H9 (cell line): ENCODE results near the gene CFAP73. TPM values are rescaled to one million over a fixed set of nuclear protein-coding genes. Genes with fewer than 3 reads are reported as not detected.

ENCODE experiments used
- DNase-seq: peaks from one replicate; pipeline ENCODE4 v3.0.0-alpha.2; 2017
- H2AFZ ChIP-seq: one replicate; pipeline ENCODE4 v1.6.1; 2013; ENCODE audit warnings: mild to moderate bottlenecking, low read length, control low read depth, moderate library complexity
- H2AK5ac ChIP-seq: 2 replicates; pipeline ENCODE4 v1.6.1; 2013; ENCODE audit warnings: low read length, control low read depth, mixed read lengths; ENCODE audit not compliant: insufficient read length
- H2BK120ac ChIP-seq: one replicate; pipeline ENCODE4 v1.6.1; 2013; ENCODE audit warnings: low read depth, mild to moderate bottlenecking, low read length, control low read depth, inconsistent platforms; ENCODE audit not compliant: poor library complexity, severe bottlenecking
- H2BK12ac ChIP-seq: 2 replicates; pipeline ENCODE4 v1.6.1; 2013; ENCODE audit warnings: low read length, control low read depth, mixed read lengths, low read depth; ENCODE audit not compliant: insufficient read length
- H2BK15ac ChIP-seq: 2 replicates; pipeline ENCODE4 v1.6.1; 2013; ENCODE audit warnings: low read depth, low read length, control low read depth
- H2BK20ac ChIP-seq: one replicate; pipeline ENCODE4 v1.6.1; 2013; ENCODE audit warnings: low read depth, mild to moderate bottlenecking, low read length, control low read depth, inconsistent platforms; ENCODE audit not compliant: poor library complexity, severe bottlenecking
- H2BK5ac ChIP-seq: 2 replicates; pipeline ENCODE4 v1.6.1; 2013; ENCODE audit warnings: low read length, control low read depth, mixed read lengths; ENCODE audit not compliant: insufficient read length
- H3K14ac ChIP-seq: 2 replicates; pipeline ENCODE4 v1.6.1; 2013; ENCODE audit warnings: low read length, control low read depth; ENCODE audit not compliant: insufficient read depth
- H3K18ac ChIP-seq: 2 replicates; pipeline ENCODE4 v1.6.1; 2013; ENCODE audit warnings: low read depth, mild to moderate bottlenecking, mixed read lengths, low read length, control low read depth; ENCODE audit not compliant: insufficient read length
- H3K23ac ChIP-seq: 2 replicates; pipeline ENCODE4 v1.6.1; 2013; ENCODE audit warnings: low read length, control low read depth, mixed read lengths, low read depth; ENCODE audit not compliant: insufficient read length
- H3K23me2 ChIP-seq: 2 replicates; pipeline ENCODE4 v1.6.1; 2013; ENCODE audit warnings: low read depth, mild to moderate bottlenecking, mixed read lengths, low read length, control low read depth; ENCODE audit not compliant: insufficient read length, poor library complexity, severe bottlenecking
- H3K27ac ChIP-seq: 2 replicates; pipeline ENCODE4 v1.5.1; 2013; ENCODE audit warnings: low read length, control low read depth, mixed read lengths, low read depth; ENCODE audit not compliant: insufficient read length
- H3K27me3 ChIP-seq: 2 replicates; pipeline ENCODE4 v1.6.1; 2013; ENCODE audit warnings: low read length, control low read depth, inconsistent platforms; ENCODE audit not compliant: insufficient read depth
- H3K4ac ChIP-seq: 2 replicates; pipeline ENCODE4 v1.6.1; 2013; ENCODE audit warnings: low read depth, mild to moderate bottlenecking, control low read depth, inconsistent platforms, low read length, moderate library complexity
- H3K4me1 ChIP-seq: 2 replicates; pipeline ENCODE4 v1.6.1; 2013; ENCODE audit warnings: low read length, control low read depth, inconsistent platforms; ENCODE audit not compliant: insufficient read depth
- H3K4me2 ChIP-seq: 2 replicates; pipeline ENCODE4 v1.6.1; 2013; ENCODE audit warnings: low read length, control low read depth, mixed read lengths; ENCODE audit not compliant: insufficient read length, insufficient read depth
- H3K56ac ChIP-seq: 2 replicates; pipeline ENCODE4 v1.6.1; 2013; ENCODE audit warnings: low read depth, mild to moderate bottlenecking, mixed read lengths, low read length, control low read depth; ENCODE audit not compliant: insufficient read length
- H3K79me1 ChIP-seq: 2 replicates; pipeline ENCODE4 v1.6.1; 2013; ENCODE audit warnings: low read depth, mild to moderate bottlenecking, moderate library complexity, low read length, control low read depth, inconsistent platforms; ENCODE audit not compliant: insufficient read depth, poor library complexity, severe bottlenecking
- H3K79me2 ChIP-seq: 2 replicates; pipeline ENCODE4 v1.6.1; 2013; ENCODE audit warnings: low read length, control low read depth, inconsistent platforms; ENCODE audit not compliant: insufficient read depth
- H3K9ac ChIP-seq: 2 replicates; pipeline ENCODE4 v1.6.1; 2013; ENCODE audit warnings: low read length, control low read depth, mixed read lengths; ENCODE audit not compliant: insufficient read length; ENCODE audit errors: extremely low read depth
- H3K9me3 ChIP-seq: one replicate; pipeline ENCODE4 v1.6.1; 2013; ENCODE audit warnings: low read depth, low read length, inconsistent platforms; ENCODE audit not compliant: control insufficient read depth
- H3T11ph ChIP-seq: one replicate; pipeline ENCODE4 v1.6.1; 2013; ENCODE audit warnings: mild to moderate bottlenecking, low read length, control low read depth, inconsistent platforms
- H4K20me1 ChIP-seq: one replicate; pipeline ENCODE4 v1.6.1; 2013; ENCODE audit not compliant: control insufficient read depth, insufficient read length, insufficient read depth
- H4K5ac ChIP-seq: 2 replicates; pipeline ENCODE4 v1.6.1; 2013; ENCODE audit warnings: low read depth, mild to moderate bottlenecking, mixed read lengths, low read length, control low read depth; ENCODE audit not compliant: insufficient read length
- H4K8ac ChIP-seq: replicated peaks from 2 replicates; pipeline ENCODE4 v1.6.1; 2013; ENCODE audit warnings: low read length, control low read depth, mixed read lengths, low read depth; ENCODE audit not compliant: insufficient read length
- H4K91ac ChIP-seq: 2 replicates; pipeline ENCODE4 v1.6.1; 2013; ENCODE audit warnings: low read depth, mild to moderate bottlenecking, moderate library complexity, mixed read lengths, low read length, control low read depth; ENCODE audit not compliant: insufficient read length
- H3K27ac Mint-ChIP-seq, 3 experiments: 2 replicates in 2 of 3; 3 replicates in 1 of 3; pipeline ENCODE4 v1.8.0; 2020 to 2021; ENCODE audit warnings: mixed read lengths in 3 of 3, mild to moderate bottlenecking in 1 of 3, moderate library complexity in 1 of 3
- H3K27me3 Mint-ChIP-seq: 2 replicates; pipeline ENCODE4 v1.8.0; 2021; ENCODE audit warnings: low read depth, mild to moderate bottlenecking, moderate library complexity, mixed read lengths
- H3K36me3 Mint-ChIP-seq, 3 experiments: 2 replicates in 2 of 3; 3 replicates in 1 of 3; pipeline ENCODE4 v1.8.0; 2020 to 2021; ENCODE audit warnings: low read depth in 3 of 3, mixed read lengths in 3 of 3; ENCODE audit not compliant: insufficient read depth in 1 of 3
- H3K4me1 Mint-ChIP-seq, 2 experiments: 2 replicates each; pipeline ENCODE4 v1.8.0; 2020; ENCODE audit warnings: mixed read lengths in 2 of 2
- H3K4me3 Mint-ChIP-seq, 2 experiments: 2 replicates in 1 of 2; 3 replicates in 1 of 2; pipeline ENCODE4 v1.8.0; 2020 to 2021; ENCODE audit warnings: mild to moderate bottlenecking in 2 of 2, mixed read lengths in 2 of 2, moderate library complexity in 1 of 2
- H3K9me3 Mint-ChIP-seq, 2 experiments: 2 replicates in 1 of 2; 3 replicates in 1 of 2; pipeline ENCODE4 v1.8.0; 2020; ENCODE audit warnings: mild to moderate bottlenecking in 2 of 2, mixed read lengths in 2 of 2, moderate library complexity in 1 of 2
- CTCF ChIP-seq: fragments of 200-600 bp; sonication (generic); conservative IDR thresholded peaks from 3 replicates; pipeline ENCODE4 v1.8.0; 2021; ENCODE audit warnings: antibody characterized with exemption, mild to moderate bottlenecking
- WGBS: extraction: QIAGEN DNeasy Blood & Tissue Kit; methylation state at CpG from one replicate; pipeline ENCODE4 v1.1.7; 2013; ENCODE audit warnings: missing lambda C conversion rate, low lambda C conversion rate, mixed read lengths; ENCODE audit not compliant: insufficient read length; ENCODE audit errors: extremely low coverage; 5-methylcytosine and 5-hydroxymethylcytosine counted together
- total RNA-seq: library from RNA; stranded (reverse); gene quantifications from 2 replicates; pipeline ENCODE4 v1.2.1, GENCODE V29; 2021

CFAP73 gene
- total RNA-seq, 1 experiment from 2014 or later = not detected

GRCh38 chr12:113196990-113197389, 47.5 kb downstream of the CFAP73 start:
- Histone ChIP-seq H2BK20ac (no peak overlapping the region), H3K4me1 (no peaks in the 10 kb centered on the region), H4K20me1 (no peaks in the 10 kb centered on the region), H3K18ac (no peak overlapping the region), H3K79me1 (no peaks in the 10 kb centered on the region), H3K27ac (no peak overlapping the region), H3T11ph (no peak overlapping the region), H4K5ac (no peak overlapping the region), H2AFZ (no peak overlapping the region), H4K8ac (no peak overlapping the region), H3K4me2 (no peak overlapping the region), H2BK15ac (no peak overlapping the region), H3K9ac (no peak overlapping the region), H4K91ac (no peak overlapping the region), H3K56ac (no peak overlapping the region), H3K23me2 (no peaks in the 10 kb centered on the region), H2BK12ac (no peak overlapping the region), H3K79me2 (no peaks in the 10 kb centered on the region), H3K23ac (no peak overlapping the region), H3K27me3 (no peaks in the 10 kb centered on the region), H3K9me3 (no peaks in the 10 kb centered on the region), H2BK120ac (no peak overlapping the region), H3K14ac (no peak overlapping the region), H2AK5ac (no peak overlapping the region), H3K4ac (no peak overlapping the region), H2BK5ac (no peak overlapping the region)
- Mint-ChIP-seq H3K27me3 (no peaks in the 10 kb centered on the region), H3K4me3 (no peak overlapping the region), H3K27ac (no peak overlapping the region), H3K9me3 (no peaks in the 10 kb centered on the region), H3K4me1 (peaks cover 8 to 10% of the 10 kb centered on the region in 2 experiments; a peak in 3 of 4 replicates), H3K36me3 (peaks cover 5 to 15% (median 13%) of the 10 kb centered on the region in 3 experiments; a peak in 5 of 7 replicates)
- peak; percentile 82 for DNase-seq
- no CpG with 5 or more reads among the region's 4 CpGs for WGBS
- peak; percentile 77 for TF ChIP-seq CTCF
